ENCODE measurements around the gene C14orf93. TPM values are rescaled to one million over a fixed set of nuclear protein-coding genes. Genes with fewer than 3 reads are reported as not detected.

The C14orf93 gene, protein sequence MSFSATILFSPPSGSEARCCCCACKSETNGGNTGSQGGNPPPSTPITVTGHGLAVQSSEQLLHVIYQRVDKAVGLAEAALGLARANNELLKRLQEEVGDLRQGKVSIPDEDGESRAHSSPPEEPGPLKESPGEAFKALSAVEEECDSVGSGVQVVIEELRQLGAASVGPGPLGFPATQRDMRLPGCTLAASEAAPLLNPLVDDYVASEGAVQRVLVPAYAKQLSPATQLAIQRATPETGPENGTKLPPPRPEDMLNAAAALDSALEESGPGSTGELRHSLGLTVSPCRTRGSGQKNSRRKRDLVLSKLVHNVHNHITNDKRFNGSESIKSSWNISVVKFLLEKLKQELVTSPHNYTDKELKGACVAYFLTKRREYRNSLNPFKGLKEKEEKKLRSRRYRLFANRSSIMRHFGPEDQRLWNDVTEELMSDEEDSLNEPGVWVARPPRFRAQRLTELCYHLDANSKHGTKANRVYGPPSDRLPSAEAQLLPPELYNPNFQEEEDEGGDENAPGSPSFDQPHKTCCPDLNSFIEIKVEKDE
- total RNA-seq (10.0 TPM), polyA plus RNA-seq (ENCODE audit: insufficient read depth in 1 of 8, insufficient read length in 8 of 8, low replicate concordance in 1 of 8) (10 to 100 TPM in 5 of 8 donors, 1 to 10 TPM in 3; 8.8 to 15.9 (median 11.2) TPM)
- long read RNA-seq, donor 1 = 0 reads
- long read RNA-seq, donor 2 = 0 reads
- long read RNA-seq, donor 3, partial matches to known transcripts = 0 of 2 reads
- long read RNA-seq, donor 3, other reads (novel, unspliced or antisense) = 0 of 2 reads
- long read RNA-seq, donor 4 = 0 reads
- long read RNA-seq, donor 5 = 0 reads
- long read RNA-seq, donor 6, partial matches to known transcripts = 0 of 1 reads
- long read RNA-seq, donor 6, other reads (novel, unspliced or antisense) = 0 of 1 reads
- long read RNA-seq, donor 7, partial matches to known transcripts = 0 of 2 reads
- long read RNA-seq, donor 7, other reads (novel, unspliced or antisense) = 0 of 2 reads
- long read RNA-seq, donor 8, partial matches to known transcripts = 0 of 1 reads
- long read RNA-seq, donor 8, other reads (novel, unspliced or antisense) = 0 of 1 reads
- long read RNA-seq, donor 9, partial matches to known transcripts = 0 of 2 reads
- long read RNA-seq, donor 9, other reads (novel, unspliced or antisense) = 0 of 2 reads
- long read RNA-seq, donor 10 = 0 reads
- long read RNA-seq, donor 11 = 0 reads

GRCh38 chr14:23009939-23010726, at the start of gene C14orf93:
TSS of gene C14orf93 (minus strand) at chr14:23010143. CDS start at chr14:22999023, 11,120 bp downstream.
- H3K27me3 ChIP-seq (ENCODE audit: control insufficient read depth, insufficient read depth, low read length) = no peaks in the 10 kb centered on the region
- no peaks in the 10 kb centered on the region for H3K9me3 ChIP-seq (replicated peaks; ENCODE audit: control insufficient read depth, low read depth, low read length)
- peak; percentile 91 for DNase-seq
- no peaks in the 10 kb centered on the region for H3K36me3 ChIP-seq (ENCODE audit: control insufficient read depth, insufficient read depth, low read length)
- H3K27ac ChIP-seq (ENCODE audit: low read length) = peak within 1 kb of the TSS; percentile 88
- H3K4me3 ChIP-seq (ENCODE audit: low read length) = peak within 1 kb of the TSS; percentile 60
- peaks cover 15% of the 10 kb centered on the region for H3K4me1 ChIP-seq (ENCODE audit: control insufficient read depth, insufficient read depth, low read length)
- under 1% methylated on average over 31 of the region's 40 CpGs for WGBS (ENCODE audit: insufficient coverage)

- WGBS (ENCODE audit: insufficient coverage) = 80% methylated on average over 30 of the region's 32 CpGs
These were observed 48.9 kb upstream of the C14orf93 start for GRCh38 chr14:23058654-23059504.

GRCh38 chr14:23057757-23058653, 48.1 kb upstream of the C14orf93 start:
- H3K36me3 ChIP-seq (ENCODE audit: control insufficient read depth, insufficient read depth, low read length) = peaks cover 43% of the 10 kb centered on the region
- H3K27me3 ChIP-seq (ENCODE audit: control insufficient read depth, insufficient read depth, low read length) = no peaks in the 10 kb centered on the region
- peak overlapping the region; percentile 84 for H3K27ac ChIP-seq (ENCODE audit: low read length)

More at GRCh38 chr14:23058654-23059504, 48.9 kb upstream of the C14orf93 start:
- no peak overlapping the region for H3K4me3 ChIP-seq (ENCODE audit: low read length)
- H3K9me3 ChIP-seq (replicated peaks; ENCODE audit: control insufficient read depth, low read depth, low read length) = no peaks in the 10 kb centered on the region
- peaks cover 52% of the 10 kb centered on the region for H3K36me3 ChIP-seq (ENCODE audit: control insufficient read depth, insufficient read depth, low read length)
- H3K27ac ChIP-seq (ENCODE audit: low read length) = no peak overlapping the region
- peak; percentile 30 for DNase-seq
- no peaks in the 10 kb centered on the region for H3K27me3 ChIP-seq (ENCODE audit: control insufficient read depth, insufficient read depth, low read length)
- H3K4me1 ChIP-seq (ENCODE audit: control insufficient read depth, insufficient read depth, low read length) = peaks cover 26% of the 10 kb centered on the region

DNA sequence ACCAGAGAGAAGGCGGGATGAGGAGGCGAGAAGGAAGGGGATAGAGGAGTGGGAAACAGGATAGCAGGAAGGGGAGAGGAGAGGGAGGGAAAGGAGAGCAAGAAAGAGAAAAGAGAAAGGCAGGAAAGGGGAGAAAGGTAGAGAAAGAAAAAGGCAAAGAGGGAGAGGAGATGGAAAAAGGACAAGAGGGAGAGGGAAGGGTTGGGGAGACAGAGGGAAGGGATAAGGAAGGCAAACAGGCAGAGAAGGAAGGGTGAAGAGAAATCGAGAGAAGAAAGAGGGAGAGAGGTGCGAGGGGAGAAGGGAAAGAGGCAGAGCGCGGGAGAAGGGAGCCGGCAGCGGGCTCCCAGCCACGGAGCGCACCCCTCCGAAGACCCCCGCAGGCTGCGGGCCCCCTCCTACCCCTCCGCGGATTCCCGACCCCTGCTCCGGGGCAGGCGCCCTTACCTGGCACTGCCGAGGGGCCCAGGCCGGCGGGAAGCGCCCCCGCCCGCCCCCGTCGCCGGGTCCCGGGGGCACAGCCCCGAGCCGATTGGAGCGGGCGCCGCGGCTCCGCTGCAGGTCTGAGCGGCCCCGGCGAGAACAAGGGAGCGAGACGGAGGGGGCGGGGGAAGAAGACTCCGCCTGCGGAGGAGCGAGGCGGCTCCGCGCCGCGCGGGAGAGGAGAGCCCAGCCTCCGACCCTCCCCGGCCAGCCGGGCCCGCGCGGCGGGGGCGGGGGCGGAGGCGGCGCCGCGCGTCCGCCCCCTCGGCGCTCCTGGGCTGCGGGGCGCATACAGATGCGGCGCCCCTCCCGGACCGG, 47.2 kb upstream of the C14orf93 start, which contains the start of gene CDH24:
CDH24 (minus strand) TSS at position 565 of the 801 bp plus-strand sequence. CDS start 1,787 bp downstream, outside the sequence.
- H3K36me3 ChIP-seq (ENCODE audit: control insufficient read depth, insufficient read depth, low read length) = peaks cover 34% of the 10 kb centered on the region
- 1% methylated on average over 63 of the region's 73 CpGs for WGBS (ENCODE audit: insufficient coverage)
- peaks cover 23% of the 10 kb centered on the region for H3K4me1 ChIP-seq (ENCODE audit: control insufficient read depth, insufficient read depth, low read length)
- H3K4me3 ChIP-seq (ENCODE audit: low read length) = peak within 1 kb of the TSS; percentile 65
- no peaks in the 10 kb centered on the region for H3K27me3 ChIP-seq (ENCODE audit: control insufficient read depth, insufficient read depth, low read length)
- peak; percentile 92 for DNase-seq
- H3K27ac ChIP-seq (ENCODE audit: low read length) = peak within 1 kb of the TSS; percentile 84
- H3K9me3 ChIP-seq (replicated peaks; ENCODE audit: control insufficient read depth, low read depth, low read length) = no peaks in the 10 kb centered on the region

More at GRCh38 chr14:23057757-23058653, 48.1 kb upstream of the C14orf93 start:
- peaks cover 26% of the 10 kb centered on the region for H3K4me1 ChIP-seq (ENCODE audit: control insufficient read depth, insufficient read depth, low read length)
- H3K9me3 ChIP-seq (replicated peaks; ENCODE audit: control insufficient read depth, low read depth, low read length) = no peaks in the 10 kb centered on the region
- peak overlapping the region; percentile 65 for H3K4me3 ChIP-seq (ENCODE audit: low read length)
- peak; percentile 93 for DNase-seq
- 1% methylated on average over 44 of the region's 51 CpGs for WGBS (ENCODE audit: insufficient coverage)

DNA sequence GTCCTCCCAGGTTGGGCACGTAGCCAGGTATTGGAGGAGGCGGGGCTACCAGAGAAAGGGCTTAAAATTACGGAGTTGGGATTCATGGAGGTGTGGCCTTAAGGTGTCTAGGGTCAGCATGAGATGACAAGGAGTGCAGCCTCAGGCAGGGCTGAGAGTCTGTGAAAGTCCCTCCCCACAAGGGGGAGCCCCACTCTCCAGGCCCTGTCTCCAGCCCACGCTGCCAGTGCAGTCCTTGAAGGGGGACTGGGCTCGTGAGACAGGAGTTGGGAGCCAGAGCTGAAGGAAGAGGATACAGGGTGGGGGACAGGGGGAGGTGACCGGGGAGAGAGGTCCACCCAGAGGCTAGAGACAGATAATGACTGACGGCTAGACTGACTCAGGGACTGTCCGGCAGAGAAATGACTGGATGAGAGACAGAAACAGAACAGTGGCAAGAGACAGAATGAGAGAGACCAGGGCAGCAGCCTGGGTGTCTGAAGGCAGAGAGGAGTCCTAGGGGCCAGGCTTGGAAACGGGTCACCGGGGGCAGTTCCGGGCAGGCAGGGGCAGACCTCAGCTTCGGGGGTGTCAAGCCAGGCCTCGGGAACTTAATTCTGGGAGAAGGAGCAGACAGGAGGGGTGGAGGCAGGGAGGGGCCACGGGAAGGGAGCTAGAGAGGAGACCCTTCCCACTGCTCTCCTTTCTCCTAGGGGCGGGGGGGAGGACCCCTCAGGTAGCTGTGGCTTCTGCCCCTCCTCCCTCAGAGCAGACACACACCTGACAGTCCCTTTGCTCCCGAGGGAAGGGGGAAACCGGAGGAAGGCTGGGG, 46.4 kb upstream of the C14orf93 start:
- Histone ChIP-seq H3K27ac (ENCODE audit: low read length) (no peak overlapping the region), H3K36me3 (ENCODE audit: control insufficient read depth, insufficient read depth, low read length) (peaks cover 28% of the 10 kb centered on the region), H3K4me3 (ENCODE audit: low read length) (peak overlapping the region; percentile 47), H3K9me3 (replicated peaks; ENCODE audit: control insufficient read depth, low read depth, low read length) (no peaks in the 10 kb centered on the region), H3K4me1 (ENCODE audit: control insufficient read depth, insufficient read depth, low read length) (peaks cover 20% of the 10 kb centered on the region), H3K27me3 (ENCODE audit: control insufficient read depth, insufficient read depth, low read length) (no peaks in the 10 kb centered on the region)
- DNase-seq = peak; percentile 59
- 5% methylated on average over 12 of the region's 17 CpGs for WGBS (ENCODE audit: insufficient coverage)

DNA sequence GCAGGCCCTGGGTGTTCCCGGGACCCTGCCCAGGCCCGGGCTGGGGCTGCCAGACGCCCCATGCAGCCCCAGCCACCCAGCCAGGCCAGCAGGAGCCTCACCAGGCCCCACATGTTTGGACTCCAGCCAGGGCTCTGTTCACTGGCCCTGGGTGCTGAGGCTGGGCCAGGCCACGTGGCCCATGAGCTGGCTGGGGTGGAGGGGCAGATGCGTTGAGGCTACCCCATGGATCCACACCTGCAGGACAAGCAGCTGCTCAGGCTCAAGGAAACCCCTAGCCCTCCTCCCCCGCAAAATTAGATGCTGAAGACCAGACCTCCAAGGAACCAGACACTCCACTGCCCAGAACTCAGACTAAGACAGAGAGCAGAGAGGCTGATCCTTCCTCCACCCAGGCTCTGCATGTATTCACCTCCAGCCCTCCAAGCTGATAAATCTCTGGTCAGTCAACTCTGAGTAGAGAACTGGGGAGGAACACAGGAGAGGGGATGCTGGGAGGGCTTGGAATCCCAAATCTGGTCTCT, 45.7 kb upstream of the C14orf93 start:
- Histone ChIP-seq H3K36me3 (ENCODE audit: control insufficient read depth, insufficient read depth, low read length) (peaks cover 21% of the 10 kb centered on the region), H3K27me3 (ENCODE audit: control insufficient read depth, insufficient read depth, low read length) (no peaks in the 10 kb centered on the region), H3K27ac (ENCODE audit: low read length) (no peak overlapping the region), H3K4me3 (ENCODE audit: low read length) (no peak overlapping the region), H3K9me3 (replicated peaks; ENCODE audit: control insufficient read depth, low read depth, low read length) (no peaks in the 10 kb centered on the region), H3K4me1 (ENCODE audit: control insufficient read depth, insufficient read depth, low read length) (peaks cover 20% of the 10 kb centered on the region)
- DNase-seq = peak; percentile 33
- 69% methylated on average over 3 of the region's 6 CpGs for WGBS (ENCODE audit: insufficient coverage)

DNA sequence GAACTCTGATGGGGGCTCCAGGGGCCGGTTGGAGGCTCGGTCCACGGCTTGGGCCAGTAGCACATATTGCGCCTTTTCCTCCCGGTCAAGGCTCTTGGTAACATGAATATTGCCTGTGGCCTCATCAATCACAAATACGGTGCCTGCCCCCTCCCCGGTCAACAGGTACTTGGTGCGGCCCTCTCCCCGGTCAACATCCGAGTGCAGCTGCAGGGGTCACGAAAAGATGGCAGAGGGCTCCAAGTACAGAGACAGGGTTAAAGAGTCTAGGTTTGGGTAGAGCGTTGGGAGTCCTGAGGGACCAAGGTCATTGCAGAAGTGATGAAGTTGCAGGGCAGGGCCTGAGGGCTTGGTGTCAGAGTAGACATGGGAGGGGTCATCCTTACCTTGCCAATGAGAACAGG, 45.2 kb upstream of the C14orf93 start:
- 94% methylated on average over 11 of the region's 12 CpGs for WGBS (ENCODE audit: insufficient coverage)
- Histone ChIP-seq H3K9me3 (replicated peaks; ENCODE audit: control insufficient read depth, low read depth, low read length) (no peaks in the 10 kb centered on the region), H3K4me1 (ENCODE audit: control insufficient read depth, insufficient read depth, low read length) (peaks cover 20% of the 10 kb centered on the region), H3K4me3 (ENCODE audit: low read length) (no peak overlapping the region), H3K27me3 (ENCODE audit: control insufficient read depth, insufficient read depth, low read length) (no peaks in the 10 kb centered on the region), H3K36me3 (ENCODE audit: control insufficient read depth, insufficient read depth, low read length) (peaks cover 16% of the 10 kb centered on the region), H3K27ac (ENCODE audit: low read length) (no peak overlapping the region)
- DNase-seq = no peak

Data from muscle of leg (tissue), 16 donors.